GM12864 (cell line): ENCODE data around the gene SNRNP27.
A peak's percentile ranks its signal among the peaks of the same experiment; 100 is the strongest.

ENCODE experiments used
- DNase-seq: peaks from one replicate; pipeline ENCODE4 v3.0.0-alpha.2; 2011; ENCODE audit warnings: low read depth
- H3K4me3 ChIP-seq: 2 replicates; pipeline ENCODE4 v1.5.1; 2011; ENCODE audit warnings: mild to moderate bottlenecking, low read depth, low read length, control low read depth
- TF ChIP-seq, protein P1 (sequence below): IDR thresholded peaks from 2 replicates; pipeline ENCODE4 v1.5.1; 2011; ENCODE audit warnings: low read depth, mild to moderate bottlenecking, moderate library complexity, low read length, control low read depth, inconsistent platforms; ENCODE audit errors: missing control alignments

Gene SNRNP27

GRCh38 chr2:69893684-69894551 lies at the start of gene SNRNP27:
SNRNP27 (plus strand) TSS chr2:69893956; CDS start chr2:69893985, 29 bp downstream.
- DNase-seq = no peak
- TF ChIP-seq, protein P1, sequence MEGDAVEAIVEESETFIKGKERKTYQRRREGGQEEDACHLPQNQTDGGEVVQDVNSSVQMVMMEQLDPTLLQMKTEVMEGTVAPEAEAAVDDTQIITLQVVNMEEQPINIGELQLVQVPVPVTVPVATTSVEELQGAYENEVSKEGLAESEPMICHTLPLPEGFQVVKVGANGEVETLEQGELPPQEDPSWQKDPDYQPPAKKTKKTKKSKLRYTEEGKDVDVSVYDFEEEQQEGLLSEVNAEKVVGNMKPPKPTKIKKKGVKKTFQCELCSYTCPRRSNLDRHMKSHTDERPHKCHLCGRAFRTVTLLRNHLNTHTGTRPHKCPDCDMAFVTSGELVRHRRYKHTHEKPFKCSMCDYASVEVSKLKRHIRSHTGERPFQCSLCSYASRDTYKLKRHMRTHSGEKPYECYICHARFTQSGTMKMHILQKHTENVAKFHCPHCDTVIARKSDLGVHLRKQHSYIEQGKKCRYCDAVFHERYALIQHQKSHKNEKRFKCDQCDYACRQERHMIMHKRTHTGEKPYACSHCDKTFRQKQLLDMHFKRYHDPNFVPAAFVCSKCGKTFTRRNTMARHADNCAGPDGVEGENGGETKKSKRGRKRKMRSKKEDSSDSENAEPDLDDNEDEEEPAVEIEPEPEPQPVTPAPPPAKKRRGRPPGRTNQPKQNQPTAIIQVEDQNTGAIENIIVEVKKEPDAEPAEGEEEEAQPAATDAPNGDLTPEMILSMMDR = no peak

DNA sequence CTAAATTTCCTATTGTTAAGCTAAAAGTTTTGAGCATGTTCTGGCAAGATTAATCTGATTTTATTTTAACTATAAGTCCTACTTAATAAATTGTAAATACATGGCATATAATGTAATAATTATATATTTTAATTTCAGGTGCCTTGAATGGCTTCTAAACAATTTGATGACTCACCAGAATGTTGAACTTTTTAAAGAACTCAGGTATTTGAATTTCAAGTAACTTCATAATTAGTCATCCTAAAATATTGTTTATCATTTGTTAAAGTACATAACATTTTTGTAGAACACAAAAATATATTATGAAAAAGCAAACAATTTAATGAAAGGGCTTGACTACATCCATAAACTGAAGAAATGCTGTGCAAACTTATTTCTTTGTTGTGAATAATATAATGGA lies 49.8 kb upstream of the SNRNP27 start:
- no peak for DNase-seq
- TF ChIP-seq, protein P1 = no peak
- no peak overlapping the region for H3K4me3 ChIP-seq

More at GRCh38 chr2:69893684-69894551, at the start of gene SNRNP27:
- H3K4me3 ChIP-seq = peak within 1 kb of the TSS; percentile 68

DNA sequence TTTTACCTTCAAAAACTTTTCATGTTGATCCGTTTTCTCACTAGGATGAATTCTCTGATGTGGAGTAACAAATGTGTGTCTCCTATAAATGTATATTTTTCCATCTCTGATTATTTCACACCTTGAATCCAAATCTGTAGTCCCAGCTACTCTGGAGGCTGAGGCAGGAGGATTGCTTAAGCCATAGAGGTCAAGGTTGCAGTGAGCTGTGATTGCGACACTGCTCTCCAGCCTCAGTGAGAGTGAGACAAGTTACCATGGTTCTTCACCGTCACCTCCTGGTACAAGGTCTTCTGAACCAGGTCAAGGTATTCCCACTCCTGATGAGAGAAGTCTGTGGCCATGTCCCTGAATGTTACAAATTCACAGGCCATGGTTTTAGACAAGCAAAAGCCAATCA lies 49.2 kb upstream of the SNRNP27 start:
- DNase-seq = no peak
- H3K4me3 ChIP-seq = no peak overlapping the region
- TF ChIP-seq, protein P1 = no peak

- no peak for DNase-seq
- H3K4me3 ChIP-seq = no peak overlapping the region
- TF ChIP-seq, protein P1 = no peak
These were observed 47.3 kb upstream of the SNRNP27 start for GRCh38 chr2:69846182-69847067.

DNA sequence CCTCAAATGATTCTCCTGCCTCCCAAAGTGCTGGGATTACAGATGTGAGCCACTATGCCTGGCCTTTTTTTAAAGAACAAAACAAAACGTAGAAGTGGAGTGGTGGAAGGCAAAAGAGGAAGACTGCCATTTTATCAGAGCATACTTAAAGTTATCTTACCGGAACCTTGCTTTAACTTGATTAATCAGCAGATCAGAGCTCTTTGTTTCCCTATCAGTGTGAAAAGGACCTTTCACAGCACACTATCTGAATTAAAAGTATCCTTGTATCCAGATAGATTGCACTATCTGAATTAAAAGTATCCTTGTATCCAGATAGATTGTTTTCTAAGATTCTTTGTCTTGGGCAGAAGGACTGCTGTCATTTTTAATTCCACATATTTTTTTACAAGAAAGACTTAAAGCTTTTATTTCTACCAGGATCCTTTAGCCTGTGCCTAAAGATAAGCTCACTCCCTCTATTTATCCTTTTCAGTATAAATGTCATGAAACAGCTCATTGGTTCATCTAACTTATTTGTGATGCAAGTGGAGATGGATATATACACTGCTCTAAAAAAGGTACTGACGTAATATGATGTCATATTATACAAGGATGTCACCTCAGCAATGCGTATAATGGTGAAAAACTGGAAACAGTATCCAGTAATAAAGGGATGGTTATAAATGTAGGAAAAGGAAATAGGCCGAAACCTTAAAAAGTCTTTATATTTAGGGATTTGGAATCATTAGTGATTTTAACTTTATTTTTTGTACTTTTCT lies 46.5 kb upstream of the SNRNP27 start:
- H3K4me3 ChIP-seq = no peak overlapping the region
- DNase-seq = no peak
- TF ChIP-seq, protein P1 = no peak

DNA sequence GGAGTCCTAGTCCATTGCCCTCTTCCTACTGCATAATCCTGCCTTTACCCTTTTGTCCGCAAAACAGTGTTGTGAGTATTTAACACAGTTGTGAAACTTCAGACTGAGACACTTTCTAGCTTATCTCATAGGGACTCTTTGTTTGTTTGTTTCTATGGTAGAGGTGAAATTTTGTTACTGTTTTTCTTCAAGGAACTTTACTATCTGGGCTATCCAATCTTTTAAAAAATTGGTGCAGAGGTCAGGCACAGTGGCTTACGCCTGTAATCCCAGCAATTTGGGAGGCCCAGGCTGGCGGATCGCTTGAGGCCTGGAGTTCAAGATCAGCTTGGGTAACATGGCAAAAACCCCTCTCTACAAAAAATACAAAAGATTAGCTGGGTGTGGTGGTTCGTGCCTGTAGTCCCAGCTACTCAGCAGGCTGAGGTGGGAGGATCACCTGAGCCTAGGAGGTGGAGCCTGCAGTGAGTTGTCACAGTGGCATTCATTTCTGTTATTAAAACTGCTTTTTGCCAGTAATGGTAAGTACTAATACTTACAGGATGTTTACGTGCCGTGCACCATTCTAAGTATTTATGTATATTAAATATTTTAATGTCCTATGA lies 45.5 kb upstream of the SNRNP27 start:
- DNase-seq = no peak
- TF ChIP-seq, protein P1 = no peak
- no peak overlapping the region for H3K4me3 ChIP-seq
